ENCODE measurements around the gene COL8A1. TPM values are rescaled to one million over a fixed set of nuclear protein-coding genes. Genes with fewer than 3 reads are reported as not detected.

Gene COL8A1
- total RNA-seq, 1 experiment from 2014 or later, result 0.13 TPM

GRCh38 chr3:99794485-99794884, 156.1 kb downstream of the COL8A1 start:
- ATAC-seq (no peak), DNase-seq (ENCODE audit: low read depth, low spot score) (no peak)
- intact Hi-C loops (cut with micrococcal nuclease; ENCODE audit: unreplicated experiment) (no loop called here), in situ Hi-C loops (cut with HindIII; ENCODE audit: low pct_unique_long_range_greater_than_20kb, low sequenced_read_pairs) (no loop called here)
- Histone ChIP-seq H3K36me3 (ENCODE audit: control insufficient read depth, insufficient read depth, low read length) (no peaks in the 10 kb centered on the region), H3K4me1 (ENCODE audit: control insufficient read depth, insufficient read depth, low read length) (no peaks in the 10 kb centered on the region), H3K4me3 (ENCODE audit: low read depth in 2 of 2, low read length in 2 of 2) (no peak overlapping the region), H3K27me3 (ENCODE audit: control insufficient read depth, insufficient read depth, low read length) (peaks cover 18% of the 10 kb centered on the region), H3K9me3 (ENCODE audit: control insufficient read depth, insufficient read depth, low read depth, low read length) (no peaks in the 10 kb centered on the region), H3K27ac (ENCODE audit: low read length) (no peak overlapping the region)
- POLR2A ChIA-PET, result no interaction called here
- CTCF ChIA-PET, result no interaction called here
- no TSS peak for BruUV-seq (replicated peaks)
- no peak for TF ChIP-seq CTCF (IDR thresholded peaks at IDR 0.05)
- TF ChIP-seq REST (IDR thresholded peaks at IDR 0.05; ENCODE audit: insufficient read depth in 1 of 2, low read depth in 2 of 2, low read length in 1 of 2), result no peak
- TF ChIP-seq POLR2AphosphoS5 (IDR thresholded peaks at IDR 0.05; ENCODE audit: low read depth, low read length), result no peak
- TF ChIP-seq SIN3A (IDR thresholded peaks at IDR 0.05; ENCODE audit: borderline replicate concordance, insufficient read depth, low read depth, low read length), result no peak
- TF ChIP-seq TCF7L2 (IDR thresholded peaks at IDR 0.05; ENCODE audit: low read depth, low read length), result no peak

GRCh38 chr3:99795573-99795972, 157.2 kb downstream of the COL8A1 start:
- no peak overlapping the region for H3K4me3 ChIP-seq (ENCODE audit: low read depth in 2 of 2, low read length in 2 of 2)
- H3K27ac ChIP-seq (ENCODE audit: low read length), result no peak overlapping the region
- CTCF ChIA-PET, result no interaction called here
- in situ Hi-C loops (cut with HindIII; ENCODE audit: low pct_unique_long_range_greater_than_20kb, low sequenced_read_pairs) (no loop called here), intact Hi-C loops (cut with micrococcal nuclease; ENCODE audit: unreplicated experiment) (no loop called here)
- H3K9me3 ChIP-seq (ENCODE audit: control insufficient read depth, insufficient read depth, low read depth, low read length), result no peaks in the 10 kb centered on the region
- BruUV-seq (replicated peaks), result no TSS peak
- no peak for ATAC-seq
- no peak for TF ChIP-seq REST (IDR thresholded peaks at IDR 0.05; ENCODE audit: insufficient read depth in 1 of 2, low read depth in 2 of 2, low read length in 1 of 2)
- TF ChIP-seq CTCF (IDR thresholded peaks at IDR 0.05), result no peak
- POLR2A ChIA-PET, result no interaction called here
- H3K27me3 ChIP-seq (ENCODE audit: control insufficient read depth, insufficient read depth, low read length), result peaks cover 18% of the 10 kb centered on the region
- no peaks in the 10 kb centered on the region for H3K4me1 ChIP-seq (ENCODE audit: control insufficient read depth, insufficient read depth, low read length)
- no peak for DNase-seq (ENCODE audit: low read depth, low spot score)
- H3K36me3 ChIP-seq (ENCODE audit: control insufficient read depth, insufficient read depth, low read length), result no peaks in the 10 kb centered on the region

All from Panc1 (cell line).